Measurements from ENCODE around the gene PLEKHA4. TPM values are rescaled to one million over a fixed set of nuclear protein-coding genes. Genes with fewer than 3 reads are reported as not detected.
A peak's percentile ranks its signal among the peaks of the same experiment; 100 is the strongest.

The PLEKHA4 gene
- total and polyA plus RNA-seq, 2 of the 13 experiments (the other 11 are each of a cell fraction or from before 2014, with no cell fraction given) = 4.8 to 6.0 TPM

- TF ChIP-seq ZNF280B (CRISPR knock-in tag; IDR thresholded peaks at IDR 0.05; ENCODE audit: borderline replicate concordance) = no peak
- TF ChIP-seq HMG20B (CRISPR knock-in tag; conservative IDR thresholded peaks at IDR 0.05) = no peak
- peak; percentile 98 for TF ChIP-seq THAP11 (CRISPR knock-in tag; IDR thresholded peaks at IDR 0.05)
- peak; percentile 66 for TF ChIP-seq SUZ12 (IDR thresholded peaks at IDR 0.05; ENCODE audit: low read depth, low read length)
- no peak for TF ChIP-seq SIN3B (IDR thresholded peaks at IDR 0.05; ENCODE audit: low read length)
- TF ChIP-seq TFDP2 (CRISPR knock-in tag; IDR thresholded peaks at IDR 0.05) = no peak
- TF ChIP-seq ZNF281 (CRISPR knock-in tag; IDR thresholded peaks at IDR 0.05; ENCODE audit: borderline replicate concordance) = no peak
- no peak for TF ChIP-seq MIER2 (CRISPR knock-in tag; IDR thresholded peaks at IDR 0.05)
- no peak for TF ChIP-seq HDAC2 (CRISPR knock-in tag; IDR thresholded peaks at IDR 0.05)
Observed at GRCh38 chr19:48913114-48913889, 44.9 kb upstream of the PLEKHA4 start (continued).
